Spleen (tissue), 11 donors: Measurements from ENCODE around the gene DUSP22. TPM values are rescaled to one million over a fixed set of nuclear protein-coding genes. Genes with fewer than 3 reads are reported as not detected.
A peak's percentile ranks its signal among the peaks of the same experiment; 100 is the strongest.

Experiments
- DNase-seq: peaks from one replicate; pipeline ENCODE4 v3.0.0-alpha.2; 2020
- H3K27ac ChIP-seq, 8 donors: fragments of 200-600 bp; sonication (generic) in 7 of 8; 1 replicate in 4 of 8; 2 replicates in 4 of 8; pipeline versions ENCODE4 v1.5.0 to v1.8.0; 2016 to 2021; ENCODE audit warnings: inconsistent platforms in 4 of 8, mild to moderate bottlenecking in 4 of 8, moderate library complexity in 1 of 8
- H3K27me3 ChIP-seq, 7 donors: fragments of 200-600 bp; sonication (generic) in 6 of 7; replicated peaks in 1 of 7; 1 replicate in 4 of 7; 2 replicates in 3 of 7; pipeline versions ENCODE4 v1.5.0 to v1.8.0; 2016 to 2021; ENCODE audit warnings: inconsistent platforms in 3 of 7, mild to moderate bottlenecking in 1 of 7
- H3K36me3 ChIP-seq, 6 donors: fragments of 200-600 bp; sonication (generic) in 5 of 6; 1 replicate in 4 of 6; 2 replicates in 2 of 6; pipeline versions ENCODE4 v1.5.0 to v1.8.0; 2016 to 2021; ENCODE audit warnings: inconsistent platforms in 2 of 6
- H3K4me1 ChIP-seq, 6 donors: fragments of 200-600 bp; sonication (generic) in 5 of 6; 1 replicate in 3 of 6; 2 replicates in 3 of 6; pipeline versions ENCODE4 v1.5.0 to v1.8.0; 2016 to 2021; ENCODE audit warnings: inconsistent platforms in 3 of 6
- H3K4me3 ChIP-seq, 8 donors: fragments of 200-600 bp; sonication (generic) in 7 of 8; 1 replicate in 4 of 8; 2 replicates in 4 of 8; pipeline versions ENCODE4 v1.5.0 to v1.8.0; 2016 to 2021; ENCODE audit warnings: inconsistent platforms in 4 of 8, mild to moderate bottlenecking in 4 of 8, moderate library complexity in 2 of 8
- H3K9me3 ChIP-seq, 8 donors: fragments of 200-600 bp; sonication (generic) in 7 of 8; 1 replicate in 4 of 8; 2 replicates in 4 of 8; pipeline versions ENCODE4 v1.5.0 to v1.8.0; 2016 to 2021; ENCODE audit warnings: inconsistent platforms in 4 of 8
- CTCF ChIP-seq, 11 experiments: fragments of 200-600 bp in 7 of 11; fragments of 450-650 bp in 4 of 11; sonication (generic) in 4 of 11; IDR thresholded peaks in 8 of 11; conservative IDR thresholded peaks in 3 of 11; 1 replicate in 7 of 11; 2 replicates in 4 of 11; pipeline versions ENCODE4 v1.4.0 to v1.8.0; 2016 to 2021; ENCODE audit warnings: antibody characterized with exemption in 11 of 11, inconsistent platforms in 4 of 11, mild to moderate bottlenecking in 1 of 11
- POLR2A ChIP-seq, 3 donors: fragments of 450-650 bp; IDR thresholded peaks; one replicate each; pipeline ENCODE4 v1.5.1; 2017; ENCODE audit warnings: antibody characterized with exemption in 3 of 3, mild to moderate bottlenecking in 1 of 3
- POLR2AphosphoS5 ChIP-seq, 3 donors: sonication (generic); formaldehyde crosslinking; IDR thresholded peaks; one replicate each; pipeline ENCODE4 v1.5.1; 2017; ENCODE audit warnings: antibody characterized with exemption in 3 of 3
- WGBS, 5 donors: extraction: QIAGEN DNeasy Blood & Tissue Kit in 3 of 5; methylation state at CpG; one replicate each; pipeline versions ENCODE4 v1.1.5 to v1.1.7; 2013 to 2018; 5-methylcytosine and 5-hydroxymethylcytosine counted together
- intact Hi-C: fragments of 100-400 bp; cut with DNase I; formaldehyde crosslinking; loops from one replicate; pipeline ENCODE4 v1.15.0; 2023; ENCODE audit warnings: low total_unique reads
- polyA plus RNA-seq, 3 donors: library from polyadenylated mRNA; stranded (reverse); fragments of 200-250 nt; gene quantifications; one replicate each; pipeline ENCODE4 v1.2.1, GENCODE V29; 2013
- total RNA-seq, 7 donors: library from RNA; depleted of rRNA in 3 of 7; stranded (reverse); fragments of >200 nt in 3 of 7; fragmentation: NEBNext Ultra II Directional in 4 of 7; extraction: Animal tissue kit (Norgen Biotek cat#: 25700) in 4 of 7; gene quantifications; one replicate each; pipeline versions ENCODE4 v1.1.0 to v1.2.1, GENCODE V29; 2016 to 2021
- donor health status: healthy with polysubstance abuse.
- donor health status: DM: no; HTN: no; CAD: no; lungs with moderate emphysema.
- donor health status: DM: no; HTN: no; CAD: no.
- donor health status: Bipolar disorder and iron deficiency.
- donor health status: healthy.
- donor health status: DM: no; HTN: no; CAD: no.
- donor health status: DM: yes; HTN: yes; CAD: no.

Gene DUSP22
- total and polyA plus RNA-seq, 10 donors: 41.2 to 120 (median 69.4) TPM

- peak in 2 of 3 donors; percentile 39 to 56 for TF ChIP-seq POLR2AphosphoS5 (IDR thresholded peaks at IDR 0.05)
- no peak for TF ChIP-seq CTCF (IDR thresholded peaks at IDR 0.05 in 8 of 11, conservative IDR thresholded peaks at IDR 0.05 in 3 of 11)
- no peak for TF ChIP-seq POLR2A (IDR thresholded peaks at IDR 0.05)
Measured at GRCh38 chr6:337805-338368, 45.6 kb downstream of the DUSP22 start.

GRCh38 chr6:338815-339262 is 46.6 kb downstream of the DUSP22 start:
- no peaks in the 10 kb centered on the region for H3K36me3 ChIP-seq
- TF ChIP-seq POLR2A (IDR thresholded peaks at IDR 0.05) (no peak), CTCF (IDR thresholded peaks at IDR 0.05 in 8 of 11, conservative IDR thresholded peaks at IDR 0.05 in 3 of 11) (peak in 1 of 11 experiments; percentile 14), POLR2AphosphoS5 (IDR thresholded peaks at IDR 0.05) (no peak)
- H3K9me3 ChIP-seq: no peaks in the 10 kb centered on the region
- H3K4me1 ChIP-seq: peaks cover 47 to 96% (median 83%) of the 10 kb centered on the region in 6 donors
- intact Hi-C loops: no loop called here
- peak; percentile 42 for DNase-seq
- H3K4me3 ChIP-seq: no peak overlapping the region
- WGBS, 5 donors: 50 to 66% (median 59%) methylated on average over 4 of the region's 4 CpGs
- H3K27ac ChIP-seq: peak overlapping the region; percentile 7 to 84 (median 62)
- H3K27me3 ChIP-seq: no peaks in the 10 kb centered on the region

More at GRCh38 chr6:337805-338368, 45.6 kb downstream of the DUSP22 start:
- Histone ChIP-seq H3K27ac (peak overlapping the region in 7 of 8 donors; percentile 36 to 84 (median 72)), H3K4me1 (peaks cover 47 to 97% (median 84%) of the 10 kb centered on the region in 6 donors), H3K9me3 (no peaks in the 10 kb centered on the region), H3K27me3 (no peaks in the 10 kb centered on the region), H3K36me3 (no peaks in the 10 kb centered on the region), H3K4me3 (peak overlapping the region in 1 of 8 donors; percentile 42)
- peak; percentile 84 for DNase-seq
- WGBS, 5 donors: 48 to 61% (median 50%) methylated on average over 10 of the region's 10 CpGs
- intact Hi-C loops: no loop called here

GRCh38 chr6:339480-339879 is 47.2 kb downstream of the DUSP22 start:
- peaks cover 47 to 92% (median 83%) of the 10 kb centered on the region in 6 donors for H3K4me1 ChIP-seq
- DNase-seq: no peak
- intact Hi-C loops: no loop called here

More at GRCh38 chr6:339480-339879, 47.2 kb downstream of the DUSP22 start:
- H3K4me3 ChIP-seq: no peak overlapping the region
- H3K27ac ChIP-seq: peak overlapping the region in 7 of 8 donors; percentile 8 to 84 (median 72)
- no peaks in the 10 kb centered on the region for H3K36me3 ChIP-seq
- no peaks in the 10 kb centered on the region for H3K9me3 ChIP-seq
- TF ChIP-seq POLR2A (IDR thresholded peaks at IDR 0.05) (no peak), POLR2AphosphoS5 (IDR thresholded peaks at IDR 0.05) (no peak), CTCF (IDR thresholded peaks at IDR 0.05 in 8 of 11, conservative IDR thresholded peaks at IDR 0.05 in 3 of 11) (no peak)
- 40 to 49% (median 43%) methylated on average over 5 of the region's 5 CpGs for WGBS, 5 donors
- H3K27me3 ChIP-seq: no peaks in the 10 kb centered on the region
